ENCODE data around the gene RMND5A. TPM values are rescaled to one million over a fixed set of nuclear protein-coding genes. Genes with fewer than 3 reads are reported as not detected.

The RMND5A gene
- total and polyA plus RNA-seq, 2 experiments from 2014 or later: 23.0 to 80.8 TPM

DNA sequence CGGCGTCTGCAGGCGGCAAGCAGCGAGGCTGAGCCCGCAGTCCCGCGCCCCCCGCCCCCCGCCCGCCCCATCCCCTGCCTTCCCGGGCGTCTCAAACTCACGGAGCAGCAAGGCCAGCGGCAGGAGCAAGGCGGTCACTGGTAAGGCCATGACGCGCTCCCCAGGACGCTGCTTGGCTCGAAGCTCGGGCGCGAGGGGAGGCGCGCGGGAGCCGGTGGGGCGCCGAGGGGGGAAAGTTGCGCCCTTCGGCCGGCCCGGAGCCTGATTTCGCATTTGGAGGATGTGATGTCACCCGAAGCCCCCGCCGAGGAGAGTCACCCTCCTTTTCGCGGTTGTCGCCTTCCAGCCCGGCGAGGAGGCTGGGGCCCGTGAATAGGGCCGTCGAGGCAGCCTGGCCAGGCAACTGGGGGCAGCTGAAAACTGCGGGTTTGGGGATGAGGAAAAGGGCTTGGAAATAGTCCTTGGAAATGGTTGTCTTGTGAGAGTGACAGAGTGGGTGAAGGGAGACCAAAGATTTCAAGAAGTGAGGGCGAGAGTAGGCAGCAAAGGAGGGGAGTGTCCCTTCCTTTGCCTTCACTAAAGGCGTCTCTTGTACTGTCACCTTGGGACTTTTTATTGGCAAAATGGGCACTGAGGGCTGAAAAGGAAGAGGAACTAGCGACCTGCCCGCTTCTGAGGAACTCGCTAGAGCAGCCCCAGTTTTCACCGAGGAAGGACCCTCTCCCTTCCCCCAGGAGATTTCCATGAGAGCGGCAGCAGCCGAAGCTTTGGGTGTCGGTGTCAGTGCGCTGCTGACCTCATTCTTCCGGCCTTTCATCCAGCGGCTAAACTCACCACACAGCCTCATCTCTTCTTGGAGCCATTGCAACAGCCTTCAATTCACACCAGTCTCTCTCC lies 70.8 kb downstream of the RMND5A start, which contains the start of gene CD8A:
Gene CD8A, minus strand, starts transcription at position 238 of the 897 bp plus-strand sequence. Its CDS starts 88 bp downstream, at position 150.
- TF ChIP-seq EZH2phosphoT487 (IDR thresholded peaks at IDR 0.05; ENCODE audit: low read depth, severe bottlenecking, unreplicated experiment): peak; percentile 78
- TF ChIP-seq, protein P1, sequence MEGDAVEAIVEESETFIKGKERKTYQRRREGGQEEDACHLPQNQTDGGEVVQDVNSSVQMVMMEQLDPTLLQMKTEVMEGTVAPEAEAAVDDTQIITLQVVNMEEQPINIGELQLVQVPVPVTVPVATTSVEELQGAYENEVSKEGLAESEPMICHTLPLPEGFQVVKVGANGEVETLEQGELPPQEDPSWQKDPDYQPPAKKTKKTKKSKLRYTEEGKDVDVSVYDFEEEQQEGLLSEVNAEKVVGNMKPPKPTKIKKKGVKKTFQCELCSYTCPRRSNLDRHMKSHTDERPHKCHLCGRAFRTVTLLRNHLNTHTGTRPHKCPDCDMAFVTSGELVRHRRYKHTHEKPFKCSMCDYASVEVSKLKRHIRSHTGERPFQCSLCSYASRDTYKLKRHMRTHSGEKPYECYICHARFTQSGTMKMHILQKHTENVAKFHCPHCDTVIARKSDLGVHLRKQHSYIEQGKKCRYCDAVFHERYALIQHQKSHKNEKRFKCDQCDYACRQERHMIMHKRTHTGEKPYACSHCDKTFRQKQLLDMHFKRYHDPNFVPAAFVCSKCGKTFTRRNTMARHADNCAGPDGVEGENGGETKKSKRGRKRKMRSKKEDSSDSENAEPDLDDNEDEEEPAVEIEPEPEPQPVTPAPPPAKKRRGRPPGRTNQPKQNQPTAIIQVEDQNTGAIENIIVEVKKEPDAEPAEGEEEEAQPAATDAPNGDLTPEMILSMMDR (IDR thresholded peaks at IDR 0.05; ENCODE audit: poor library complexity): no peak
- Histone ChIP-seq H3K4me2 (peak within 1 kb of the TSS; percentile 84), H2AFZ (peak within 1 kb of the TSS; percentile 56), H3K27me3 (peaks cover 66% of the 10 kb centered on the region), H3K4me1 (ENCODE audit: insufficient read depth) (peaks cover 22% of the 10 kb centered on the region), H3K27ac (no peak within 1 kb of the TSS), H3K9me2 (replicated peaks; ENCODE audit: insufficient read depth) (no peaks in the 10 kb centered on the region), H4K20me1 (ENCODE audit: insufficient read depth, poor library complexity, severe bottlenecking) (no peaks in the 10 kb centered on the region), H3K79me2 (no peaks in the 10 kb centered on the region), H3K36me3 (replicated peaks; ENCODE audit: insufficient read depth, low read depth) (no peaks in the 10 kb centered on the region), H3K4me3 (no peak within 1 kb of the TSS), H3K9me3 (ENCODE audit: low read depth) (peaks cover 2% of the 10 kb centered on the region)
- 6% methylated on average over 47 of the region's 57 CpGs for WGBS (ENCODE audit: low lambda C conversion rate, missing lambda C conversion rate)
- peak; percentile 26 for DNase-seq (ENCODE audit: low spot score)

GRCh38 chr2:86791573-86791972 lies 71.5 kb downstream of the RMND5A start:
- H3K9me2 ChIP-seq (replicated peaks; ENCODE audit: insufficient read depth): no peaks in the 10 kb centered on the region
- peaks cover 63% of the 10 kb centered on the region for H3K27me3 ChIP-seq
- TF ChIP-seq EZH2phosphoT487 (IDR thresholded peaks at IDR 0.05; ENCODE audit: low read depth, severe bottlenecking, unreplicated experiment) (no peak), EZH2 (IDR thresholded peaks at IDR 0.05; ENCODE audit: borderline replicate concordance) (no peak)
- TF ChIP-seq, protein P1 (IDR thresholded peaks at IDR 0.05; ENCODE audit: poor library complexity): no peak
- H3K9me3 ChIP-seq (ENCODE audit: low read depth): peaks cover 4% of the 10 kb centered on the region
- H3K4me1 ChIP-seq (ENCODE audit: insufficient read depth): peaks cover 22% of the 10 kb centered on the region
- H2AFZ ChIP-seq: no peak overlapping the region
- H3K4me2 ChIP-seq: peak overlapping the region; percentile 84
- no peaks in the 10 kb centered on the region for H3K79me2 ChIP-seq
- no peak overlapping the region for H3K4me3 ChIP-seq
- H4K20me1 ChIP-seq (ENCODE audit: insufficient read depth, poor library complexity, severe bottlenecking): no peaks in the 10 kb centered on the region
- no peaks in the 10 kb centered on the region for H3K36me3 ChIP-seq (replicated peaks; ENCODE audit: insufficient read depth, low read depth)
- DNase-seq (ENCODE audit: low spot score): no peak
- WGBS (ENCODE audit: low lambda C conversion rate, missing lambda C conversion rate): 42% methylated on average over 7 of the region's 7 CpGs
- H3K27ac ChIP-seq: no peak overlapping the region

- Histone ChIP-seq H3K4me3 (no peak overlapping the region), H3K9me2 (replicated peaks; ENCODE audit: insufficient read depth) (no peaks in the 10 kb centered on the region), H3K9me3 (ENCODE audit: low read depth) (peaks cover 4% of the 10 kb centered on the region), H3K36me3 (replicated peaks; ENCODE audit: insufficient read depth, low read depth) (no peaks in the 10 kb centered on the region), H3K4me2 (no peak overlapping the region), H4K20me1 (ENCODE audit: insufficient read depth, poor library complexity, severe bottlenecking) (no peaks in the 10 kb centered on the region), H3K27me3 (peaks cover 45% of the 10 kb centered on the region), H2AFZ (no peak overlapping the region), H3K79me2 (no peaks in the 10 kb centered on the region), H3K4me1 (ENCODE audit: insufficient read depth) (peaks cover 22% of the 10 kb centered on the region), H3K27ac (no peak overlapping the region)
- DNase-seq (ENCODE audit: low spot score): no peak
- TF ChIP-seq EZH2phosphoT487 (IDR thresholded peaks at IDR 0.05; ENCODE audit: low read depth, severe bottlenecking, unreplicated experiment): no peak
- TF ChIP-seq, protein P1 (IDR thresholded peaks at IDR 0.05; ENCODE audit: poor library complexity): no peak
- no peak for TF ChIP-seq EZH2 (IDR thresholded peaks at IDR 0.05; ENCODE audit: borderline replicate concordance)
- 87% methylated on average over 4 of the region's 4 CpGs for WGBS (ENCODE audit: low lambda C conversion rate, missing lambda C conversion rate)
Measured at GRCh38 chr2:86793752-86794151, 73.7 kb downstream of the RMND5A start.
